GM12892 (cell line): ENCODE data around the gene RBMX.

Source experiments
- POLR2A ChIP-seq: IDR thresholded peaks from 2 replicates; pipeline ENCODE4 v1.6.1; 2011; ENCODE audit warnings: low read depth, low read length, control low read depth
- POLR2AphosphoS5 ChIP-seq: IDR thresholded peaks from 2 replicates; pipeline ENCODE4 v1.6.1; 2011; ENCODE audit warnings: low read depth, low read length, control low read depth

- no peak for TF ChIP-seq POLR2A
- TF ChIP-seq POLR2AphosphoS5 = no peak
These were observed 27.1 kb upstream of the RBMX start for GRCh38 chrX:136907621-136908020.
